Endodermal cell (in vitro differentiated cells): ENCODE results near the gene KIF17. TPM values are rescaled to one million over a fixed set of nuclear protein-coding genes. Genes with fewer than 3 reads are reported as not detected.

Experiments used
- DNase-seq: peaks from one replicate; pipeline ENCODE4 v3.0.0-alpha.2; 2017
- H3K27ac ChIP-seq: 2 replicates; pipeline ENCODE4 v1.5.1; 2013; ENCODE audit warnings: mild to moderate bottlenecking, low read depth, low read length, moderate library complexity
- H3K27me3 ChIP-seq: 2 replicates; pipeline ENCODE4 v1.6.1; 2013; ENCODE audit warnings: mild to moderate bottlenecking, low read length, moderate library complexity; ENCODE audit not compliant: insufficient read depth, control insufficient read depth, poor library complexity, severe bottlenecking
- H3K36me3 ChIP-seq: 2 replicates; pipeline ENCODE4 v1.7.0; 2013; ENCODE audit warnings: mild to moderate bottlenecking, low read length, moderate library complexity; ENCODE audit not compliant: control insufficient read depth, insufficient read depth
- H3K4me1 ChIP-seq: one replicate; pipeline ENCODE4 v1.7.0; 2013; ENCODE audit warnings: low read length; ENCODE audit not compliant: control insufficient read depth, insufficient read depth
- H3K4me3 ChIP-seq: 2 replicates; pipeline ENCODE4 v1.5.1; 2013; ENCODE audit warnings: mild to moderate bottlenecking, low read length, moderate library complexity
- H3K9ac ChIP-seq: 2 replicates; pipeline ENCODE4 v1.6.1; 2013; ENCODE audit warnings: mild to moderate bottlenecking, low read length, moderate library complexity; ENCODE audit not compliant: poor library complexity, severe bottlenecking; ENCODE audit errors: extremely low read depth
- H3K9me3 ChIP-seq: 2 replicates; pipeline ENCODE4 v1.6.1; 2013; ENCODE audit warnings: mild to moderate bottlenecking, low read length, moderate library complexity; ENCODE audit not compliant: control insufficient read depth
- H3K27ac Mint-ChIP-seq: 2 replicates; pipeline ENCODE4 v1.8.0; 2020; ENCODE audit warnings: mixed read lengths
- H3K27me3 Mint-ChIP-seq: 2 replicates; pipeline ENCODE4 v1.8.0; 2021; ENCODE audit warnings: mild to moderate bottlenecking, mixed read lengths; ENCODE audit not compliant: insufficient read depth
- H3K36me3 Mint-ChIP-seq: 2 replicates; pipeline ENCODE4 v1.8.0; 2020; ENCODE audit warnings: low read depth, mixed read lengths
- H3K4me1 Mint-ChIP-seq: 2 replicates; pipeline ENCODE4 v1.8.0; 2020; ENCODE audit warnings: mixed read lengths
- H3K4me3 Mint-ChIP-seq: 2 replicates; pipeline ENCODE4 v1.8.0; 2020; ENCODE audit warnings: mild to moderate bottlenecking, moderate library complexity, mixed read lengths
- H3K9me3 Mint-ChIP-seq: 2 replicates; pipeline ENCODE4 v1.8.0; 2020; ENCODE audit warnings: mild to moderate bottlenecking, mixed read lengths
- WGBS, 2 experiments: methylation state at CpG; one replicate each; pipeline versions ENCODE4 v1.1.5 to v1.1.7; 2013; ENCODE audit warnings: missing lambda C conversion rate in 2 of 2, mixed read lengths in 1 of 2; ENCODE audit not compliant: insufficient coverage in 1 of 2, insufficient read length in 1 of 2; 5-methylcytosine and 5-hydroxymethylcytosine counted together
- total RNA-seq, 2 donors: library from RNA; stranded (reverse); fragmentation: NEBNext Ultra II Directional in 1 of 2; extraction: Animal tissue kit (Norgen Biotek cat#: 25700) in 1 of 2; gene quantifications; 2 replicates in 1 of 2; 3 replicates in 1 of 2; pipeline ENCODE4 v1.2.1, GENCODE V29; 2021
- TF ChIP-seq, protein P1 (sequence below): fragments of 200-600 bp; sonication (generic); conservative IDR thresholded peaks from 2 replicates; pipeline ENCODE4 v1.5.0; 2021; ENCODE audit warnings: antibody characterized with exemption, mild to moderate bottlenecking

KIF17 gene
- total RNA-seq, 2 donors from 2014 or later: 4.2 to 8.0 TPM

DNA sequence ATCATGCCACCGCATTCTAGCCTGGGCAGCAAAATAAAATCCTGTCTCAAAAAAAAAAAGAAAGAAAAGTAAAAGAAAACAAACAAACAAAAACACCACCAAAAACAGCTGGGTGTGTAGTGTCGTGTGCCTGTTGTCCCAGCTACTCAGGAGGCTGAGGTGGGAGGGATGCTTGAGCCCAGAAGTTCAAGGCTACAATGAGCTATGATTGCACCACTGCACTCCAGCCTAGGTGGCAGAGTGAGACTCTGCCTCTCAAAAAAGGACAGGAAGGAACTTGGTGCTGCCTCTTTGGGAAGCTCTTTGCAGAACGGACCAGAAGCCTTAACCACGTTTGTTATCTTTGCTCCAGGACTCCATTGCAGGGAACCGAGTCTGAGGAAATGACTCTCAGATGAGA is 11.0 kb downstream of the KIF17 start:
- no peak overlapping the region for H3K4me3 Mint-ChIP-seq
- WGBS, 2 experiments: 83 to 92% methylated on average over 4 to 5 of the region's 5 CpGs

DNA sequence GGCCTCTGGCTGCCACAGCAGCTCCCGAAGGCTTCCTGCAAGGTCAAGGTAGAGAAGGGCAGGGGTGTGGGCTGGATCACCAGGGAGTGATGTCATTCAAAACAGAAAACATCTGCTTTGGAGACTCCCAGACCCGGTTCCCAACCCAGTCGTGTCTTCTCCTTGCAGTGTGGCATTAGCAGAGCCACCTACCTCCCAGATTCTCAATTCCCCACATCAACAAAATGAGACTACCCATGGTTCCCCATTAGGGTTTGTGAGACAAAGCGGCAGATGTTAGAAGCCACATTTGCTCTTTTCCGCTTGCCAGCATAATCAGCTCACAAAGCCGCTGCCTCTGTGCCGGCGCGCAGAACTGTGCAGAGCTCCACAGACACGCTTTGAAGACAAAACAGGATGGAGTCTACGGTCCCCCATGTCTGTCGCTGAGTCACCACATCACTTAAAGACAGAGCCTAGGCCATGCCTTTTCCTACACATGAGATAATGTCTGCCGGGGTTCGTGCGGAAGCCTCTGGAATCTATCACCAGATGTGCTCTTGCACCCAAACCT is 12.5 kb downstream of the KIF17 start:
- Histone ChIP-seq H3K9me3 (no peaks in the 10 kb centered on the region), H3K4me3 (no peak overlapping the region), H3K4me1 (no peaks in the 10 kb centered on the region), H3K27me3 (no peaks in the 10 kb centered on the region), H3K27ac (peak overlapping the region; percentile 60), H3K9ac (no peak overlapping the region), H3K36me3 (no peaks in the 10 kb centered on the region)
- H3K4me3 Mint-ChIP-seq: no peak overlapping the region
- H3K4me1 Mint-ChIP-seq: no peaks in the 10 kb centered on the region
- no peaks in the 10 kb centered on the region for H3K27me3 Mint-ChIP-seq
- no peak for DNase-seq
- TF ChIP-seq, protein P1, sequence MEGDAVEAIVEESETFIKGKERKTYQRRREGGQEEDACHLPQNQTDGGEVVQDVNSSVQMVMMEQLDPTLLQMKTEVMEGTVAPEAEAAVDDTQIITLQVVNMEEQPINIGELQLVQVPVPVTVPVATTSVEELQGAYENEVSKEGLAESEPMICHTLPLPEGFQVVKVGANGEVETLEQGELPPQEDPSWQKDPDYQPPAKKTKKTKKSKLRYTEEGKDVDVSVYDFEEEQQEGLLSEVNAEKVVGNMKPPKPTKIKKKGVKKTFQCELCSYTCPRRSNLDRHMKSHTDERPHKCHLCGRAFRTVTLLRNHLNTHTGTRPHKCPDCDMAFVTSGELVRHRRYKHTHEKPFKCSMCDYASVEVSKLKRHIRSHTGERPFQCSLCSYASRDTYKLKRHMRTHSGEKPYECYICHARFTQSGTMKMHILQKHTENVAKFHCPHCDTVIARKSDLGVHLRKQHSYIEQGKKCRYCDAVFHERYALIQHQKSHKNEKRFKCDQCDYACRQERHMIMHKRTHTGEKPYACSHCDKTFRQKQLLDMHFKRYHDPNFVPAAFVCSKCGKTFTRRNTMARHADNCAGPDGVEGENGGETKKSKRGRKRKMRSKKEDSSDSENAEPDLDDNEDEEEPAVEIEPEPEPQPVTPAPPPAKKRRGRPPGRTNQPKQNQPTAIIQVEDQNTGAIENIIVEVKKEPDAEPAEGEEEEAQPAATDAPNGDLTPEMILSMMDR: no peak
- H3K27ac Mint-ChIP-seq: no peak overlapping the region
- WGBS, 2 experiments: 94% methylated on average over 15 of the region's 15 CpGs
- no peaks in the 10 kb centered on the region for H3K36me3 Mint-ChIP-seq
- H3K9me3 Mint-ChIP-seq: no peaks in the 10 kb centered on the region

More for the DNA sequence above, 11.0 kb downstream of the KIF17 start:
- H3K9me3 Mint-ChIP-seq: no peaks in the 10 kb centered on the region
- DNase-seq: no peak
- Histone ChIP-seq H3K27ac (no peak overlapping the region), H3K27me3 (no peaks in the 10 kb centered on the region), H3K4me1 (no peaks in the 10 kb centered on the region), H3K9me3 (no peaks in the 10 kb centered on the region), H3K36me3 (no peaks in the 10 kb centered on the region), H3K4me3 (no peak overlapping the region), H3K9ac (no peak overlapping the region)
- H3K27me3 Mint-ChIP-seq: no peaks in the 10 kb centered on the region
- no peak overlapping the region for H3K27ac Mint-ChIP-seq
- H3K36me3 Mint-ChIP-seq: no peaks in the 10 kb centered on the region
- TF ChIP-seq, protein P1: no peak
- H3K4me1 Mint-ChIP-seq: no peaks in the 10 kb centered on the region

DNA sequence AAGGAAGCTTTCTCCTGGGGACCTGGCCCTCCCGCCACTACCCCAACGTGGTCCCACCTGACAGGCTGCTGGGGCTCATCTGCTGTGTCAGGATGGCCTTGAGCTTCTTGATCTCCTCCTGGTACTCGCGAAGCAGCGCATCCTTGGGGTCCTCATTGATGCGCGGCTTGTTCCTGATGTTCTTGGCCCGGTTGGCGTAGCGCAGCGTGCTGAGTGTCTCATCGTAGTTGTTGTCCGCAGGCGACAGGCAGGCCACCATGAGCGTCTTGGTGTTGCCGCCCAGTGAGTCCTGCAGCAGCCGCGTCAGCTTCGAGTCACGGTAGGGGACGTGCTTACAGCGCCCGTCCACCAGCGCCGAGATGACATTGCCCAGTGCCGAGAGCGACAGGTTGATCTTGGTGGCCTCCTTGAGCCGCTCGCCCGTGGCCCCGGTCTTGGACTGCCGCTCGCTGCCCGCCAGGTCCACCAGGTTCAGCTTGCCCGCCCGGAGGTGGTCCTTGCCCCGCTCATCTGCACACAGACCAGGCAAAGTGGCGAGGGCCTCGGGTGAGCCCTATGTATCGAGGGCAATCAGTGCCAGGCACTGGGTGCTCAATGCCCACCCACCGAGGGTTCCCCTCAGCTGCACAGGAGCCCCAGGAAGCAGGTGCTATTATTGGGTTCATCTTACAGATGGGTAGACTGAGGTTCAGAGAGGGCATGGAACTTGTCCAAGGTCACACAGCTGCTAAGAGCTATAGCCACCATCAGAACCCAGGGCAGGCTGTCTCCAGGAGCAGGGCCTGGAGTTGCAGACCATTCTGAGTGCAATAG is 13.2 kb downstream of the KIF17 start:
- no peak overlapping the region for H3K4me3 Mint-ChIP-seq
- TF ChIP-seq, protein P1: no peak
- no peaks in the 10 kb centered on the region for H3K36me3 Mint-ChIP-seq
- peak overlapping the region; percentile 60 for H3K27ac ChIP-seq
- no peaks in the 10 kb centered on the region for H3K9me3 Mint-ChIP-seq
- H3K27me3 ChIP-seq: no peaks in the 10 kb centered on the region
- no peak overlapping the region for H3K27ac Mint-ChIP-seq
- no peaks in the 10 kb centered on the region for H3K4me1 ChIP-seq
- no peaks in the 10 kb centered on the region for H3K4me1 Mint-ChIP-seq
- no peak overlapping the region for H3K4me3 ChIP-seq
- H3K9me3 ChIP-seq: no peaks in the 10 kb centered on the region
- H3K27me3 Mint-ChIP-seq: no peaks in the 10 kb centered on the region
- WGBS, 2 experiments: 94 to 95% methylated on average over 28 to 41 of the region's 41 CpGs
- H3K9ac ChIP-seq: no peak overlapping the region
- H3K36me3 ChIP-seq: no peaks in the 10 kb centered on the region
- no peak for DNase-seq
